Keratinocyte (primary cell): ENCODE results near the gene NRP2. TPM values are rescaled to one million over a fixed set of nuclear protein-coding genes. Genes with fewer than 3 reads are reported as not detected.

ENCODE experiments used
- DNase-seq: peaks from one replicate; pipeline ENCODE4 v3.0.0-alpha.2; 2011; ENCODE audit warnings: low read depth, missing footprints, low spot score
- FAIRE-seq: peaks from 2 replicates; lab custom pipeline; 2011; peaks lifted over from hg19 to GRCh38; lab: Jason Lieb, UNC
- H2AFZ ChIP-seq: 2 replicates; pipeline ENCODE4 v1.6.0; 2012; ENCODE audit warnings: low read length, control low read depth, inconsistent platforms; ENCODE audit not compliant: control insufficient read depth
- H3K27ac ChIP-seq: 2 replicates; pipeline ENCODE4 v1.5.1; 2011; ENCODE audit warnings: low read length; ENCODE audit not compliant: control insufficient read depth, insufficient read depth
- H3K27me3 ChIP-seq: 3 replicates; pipeline ENCODE4 v1.6.0; 2011; ENCODE audit warnings: low read length; ENCODE audit not compliant: control insufficient read depth, insufficient read depth; ENCODE audit errors: extremely low read depth
- H3K36me3 ChIP-seq, 2 experiments: 2 replicates in 1 of 2; 3 replicates in 1 of 2; pipeline ENCODE4 v1.5.1; 2011; ENCODE audit warnings: low read length in 2 of 2, mild to moderate bottlenecking in 1 of 2; ENCODE audit not compliant: control insufficient read depth in 2 of 2, insufficient read depth in 2 of 2; ENCODE audit errors: extremely low read depth in 1 of 2
- H3K4me1 ChIP-seq: 3 replicates; pipeline ENCODE4 v1.5.1; 2011; ENCODE audit warnings: low read length; ENCODE audit not compliant: control insufficient read depth, insufficient read depth; ENCODE audit errors: extremely low read depth
- H3K4me2 ChIP-seq: 3 replicates; pipeline ENCODE4 v1.6.0; 2011; ENCODE audit warnings: low read depth, low read length; ENCODE audit not compliant: control insufficient read depth, insufficient read depth; ENCODE audit errors: extremely low read depth
- H3K4me3 ChIP-seq, 3 experiments: fragments of 200-600 bp in 1 of 3; sonication (generic) in 1 of 3; 2 replicates in 2 of 3; 3 replicates in 1 of 3; pipeline ENCODE4 v1.5.1; 2011 to 2016; ENCODE audit warnings: low read length in 3 of 3, mild to moderate bottlenecking in 3 of 3, control low read depth in 2 of 3, inconsistent platforms in 1 of 3, low read depth in 1 of 3, mixed read lengths in 1 of 3, mixed run types in 1 of 3, moderate library complexity in 1 of 3; ENCODE audit not compliant: control insufficient read depth in 2 of 3, insufficient read depth in 2 of 3; ENCODE audit errors: extremely low read depth in 1 of 3
- H3K79me2 ChIP-seq: 2 replicates; pipeline ENCODE4 v1.6.0; 2012; ENCODE audit warnings: low read length; ENCODE audit not compliant: control insufficient read depth, insufficient read depth
- H3K9ac ChIP-seq: 3 replicates; pipeline ENCODE4 v1.6.0; 2011; ENCODE audit warnings: low read length; ENCODE audit not compliant: control insufficient read depth, insufficient read depth; ENCODE audit errors: extremely low read depth
- H3K9me1 ChIP-seq: 3 replicates; pipeline ENCODE4 v1.6.0; 2011; ENCODE audit warnings: low read length; ENCODE audit not compliant: control insufficient read depth, insufficient read depth; ENCODE audit errors: extremely low read depth
- H3K9me3 ChIP-seq: 2 replicates; pipeline ENCODE4 v1.5.1; 2012; ENCODE audit warnings: low read depth, low read length; ENCODE audit not compliant: control insufficient read depth
- H4K20me1 ChIP-seq: 3 replicates; pipeline ENCODE4 v1.6.0; 2011; ENCODE audit warnings: low read length; ENCODE audit not compliant: control insufficient read depth, insufficient read depth; ENCODE audit errors: extremely low read depth
- CTCF ChIP-seq, 3 experiments: IDR thresholded peaks in 1 of 3; conservative IDR thresholded peaks in 1 of 3; optimal IDR thresholded peaks in 1 of 3; 2 replicates in 2 of 3; 3 replicates in 1 of 3; pipeline versions ENCODE3 to v1.5.1; 2011; ENCODE audit warnings: low read length in 3 of 3, mild to moderate bottlenecking in 3 of 3, moderate library complexity in 2 of 3, control low read depth in 1 of 3, inconsistent platforms in 1 of 3; ENCODE audit not compliant: insufficient read depth in 2 of 3; ENCODE audit errors: extremely low read depth in 1 of 3
- EZH2 ChIP-seq: IDR thresholded peaks from one replicate; pipeline ENCODE4 v1.6.1; 2012; ENCODE audit warnings: inconsistent platforms, mild to moderate bottlenecking, low read length, moderate library complexity
- dilution Hi-C: fragments of 300-500 bp; cut with MboI; formaldehyde crosslinking; loops from one replicate; pipeline ENCODE4 v1.7.0; 2020; ENCODE audit warnings: low sequenced_read_pairs; ENCODE audit not compliant: extremely low pct_ligation_motif_present
- polyA plus RNA-seq, 5 experiments: library from polyadenylated mRNA; depleted of rRNA in 3 of 5; stranded (reverse) in 3 of 5; stranded (forward) in 1 of 5; unstranded in 1 of 5; fragments of >200 nt; gene quantifications; 1 replicate in 1 of 5; 2 replicates in 3 of 5; 3 replicates in 1 of 5; pipeline versions ENCODE4 v1.2.1 to v1.2.3, GENCODE V29; 2011 to 2012; ENCODE audit warnings: missing spikeins in 2 of 5, low read depth in 1 of 5, low replicate concordance in 1 of 5

NRP2 gene
- polyA plus RNA-seq, 1 donor (not counting 4 experiments of a cell fraction or from before 2014, with no cell fraction given), result 20.6 TPM

- H4K20me1 ChIP-seq, result no peaks in the 10 kb centered on the region
- dilution Hi-C loops, result no loop called here
- peak overlapping the region; percentile 54 for H3K27ac ChIP-seq
- H3K4me1 ChIP-seq, result peaks cover 27% of the 10 kb centered on the region
- peaks cover 19% of the 10 kb centered on the region for H3K79me2 ChIP-seq
- DNase-seq, result no peak
- H3K9me3 ChIP-seq, result no peaks in the 10 kb centered on the region
- H3K4me3 ChIP-seq, result no peak overlapping the region
- FAIRE-seq, result peak; percentile 26
- H3K9ac ChIP-seq, result no peak overlapping the region
- peaks cover 2 to 11% of the 10 kb centered on the region in 2 experiments for H3K36me3 ChIP-seq
- TF ChIP-seq EZH2 (no peak), CTCF (optimal IDR thresholded peaks at IDR 0.05 in 1 of 3, IDR thresholded peaks at IDR 0.05 in 1 of 3, conservative IDR thresholded peaks at IDR 0.05 in 1 of 3; ENCODE audit: extremely low read depth in 1 of 3, insufficient read depth in 2 of 3, low read length in 3 of 3) (no peak)
- no peak overlapping the region for H2AFZ ChIP-seq
- no peaks in the 10 kb centered on the region for H3K9me1 ChIP-seq
- no peak overlapping the region for H3K4me2 ChIP-seq
- no peaks in the 10 kb centered on the region for H3K27me3 ChIP-seq
Observed at GRCh38 chr2:205701509-205701908, 19.2 kb downstream of the NRP2 start.

DNA sequence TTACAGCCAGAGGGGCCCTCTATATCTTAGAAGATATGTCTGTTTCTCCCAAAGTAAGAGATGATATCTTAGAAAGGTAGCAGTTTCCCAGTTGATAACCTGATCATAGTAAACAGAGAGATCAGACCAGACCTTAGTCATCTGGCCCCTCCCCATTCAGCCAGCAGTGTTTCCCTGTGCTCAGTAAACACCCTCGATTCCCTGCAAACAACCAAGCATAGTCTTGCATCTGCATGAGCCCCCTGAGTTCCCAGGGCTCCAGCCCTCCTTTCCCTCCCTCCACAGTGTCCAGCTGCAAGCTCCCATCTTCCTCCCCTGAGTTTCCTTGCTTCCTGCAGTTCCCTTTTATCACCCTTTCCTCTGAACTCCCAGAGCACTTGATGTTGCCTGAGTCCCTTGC is 20.3 kb downstream of the NRP2 start:
- peak overlapping the region; percentile 22 for H3K27ac ChIP-seq
- no peak overlapping the region for H3K4me3 ChIP-seq
- dilution Hi-C loops, result no loop called here
- no peak overlapping the region for H3K4me2 ChIP-seq
- H3K4me1 ChIP-seq, result peaks cover 35% of the 10 kb centered on the region
- DNase-seq, result no peak
- TF ChIP-seq EZH2, result no peak
- TF ChIP-seq CTCF (optimal IDR thresholded peaks at IDR 0.05 in 1 of 3, IDR thresholded peaks at IDR 0.05 in 1 of 3, conservative IDR thresholded peaks at IDR 0.05 in 1 of 3; ENCODE audit: extremely low read depth in 1 of 3, insufficient read depth in 2 of 3, low read length in 3 of 3), result no peak
- peaks cover 2 to 11% of the 10 kb centered on the region in 2 experiments for H3K36me3 ChIP-seq
- H3K9me3 ChIP-seq, result no peaks in the 10 kb centered on the region
- FAIRE-seq, result no peak
- no peaks in the 10 kb centered on the region for H3K27me3 ChIP-seq
- H3K79me2 ChIP-seq, result peaks cover 18% of the 10 kb centered on the region
- H2AFZ ChIP-seq, result no peak overlapping the region
- H4K20me1 ChIP-seq, result no peaks in the 10 kb centered on the region
- H3K9ac ChIP-seq, result no peak overlapping the region
- H3K9me1 ChIP-seq, result no peaks in the 10 kb centered on the region
